ENCODE data around the gene CNPY1. TPM values are rescaled to one million over a fixed set of nuclear protein-coding genes. Genes with fewer than 3 reads are reported as not detected.

The CNPY1 gene
- polyA plus RNA-seq, 2 of the 4 experiments (the other 2 are of a cell fraction): not detected

DNA sequence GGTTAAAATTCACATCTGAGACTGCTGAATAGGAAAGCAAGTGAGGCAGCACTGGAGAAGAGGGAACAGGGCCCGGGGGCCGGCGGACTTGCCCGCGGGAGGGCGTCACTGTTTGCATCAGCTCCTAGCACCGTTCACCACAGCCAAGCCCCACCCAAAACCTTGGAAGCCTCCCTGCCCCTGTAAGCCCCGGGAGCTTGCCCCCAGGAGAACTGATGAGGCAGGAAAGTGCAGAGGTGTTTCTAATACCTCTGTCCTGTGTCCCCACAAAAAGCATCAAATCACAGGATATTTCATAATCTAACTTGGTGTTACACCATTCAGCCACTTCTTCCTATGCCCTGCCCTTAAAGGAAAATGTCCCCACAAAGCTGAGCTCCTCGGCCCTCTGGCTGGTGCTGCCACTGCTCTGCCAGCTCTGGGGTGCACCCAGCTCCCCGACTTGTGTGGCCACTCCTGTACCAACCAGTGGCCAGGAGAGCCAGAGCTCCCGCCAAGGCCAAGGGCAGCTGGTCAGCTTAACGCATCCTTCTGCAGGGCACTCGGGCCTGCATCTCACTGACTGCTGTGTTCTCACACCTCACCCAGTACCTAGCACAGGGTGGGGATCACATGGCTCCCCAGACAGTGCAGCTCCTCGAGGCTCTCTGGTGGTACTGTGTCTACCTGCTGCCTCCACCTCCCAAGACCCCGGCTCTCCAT, 47.3 kb upstream of the CNPY1 start:
- H3K4me1 ChIP-seq: peaks cover 47% of the 10 kb centered on the region
- ChIA-PET POLR2A (no interaction called here), CTCF (interaction anchor here (1.1 to 12.8 kb wide), 6 partner anchors 8 to 174 kb away, joined by 3 to 200 read pairs (median 4); no protein-coding TSS in a partner anchor)
- DNase-seq (ENCODE audit: low read depth in 1 of 2, low spot score in 1 of 2) (no peak), ATAC-seq (no peak), FAIRE-seq (no peak)
- WGBS (ENCODE audit: missing lambda C conversion rate): 66% methylated on average over 15 of the region's 15 CpGs
- no peak overlapping the region for H3K4me3 ChIP-seq
- 0 out of 3 replicates have a peak overlapping the region, but pooled peaks have one; percentile 12 for H3K4me2 ChIP-seq
- peak overlapping the region; percentile 55 to 78; a peak in 5 of 6 replicates for H3K27ac ChIP-seq
- TF ChIP-seq, protein P1, sequence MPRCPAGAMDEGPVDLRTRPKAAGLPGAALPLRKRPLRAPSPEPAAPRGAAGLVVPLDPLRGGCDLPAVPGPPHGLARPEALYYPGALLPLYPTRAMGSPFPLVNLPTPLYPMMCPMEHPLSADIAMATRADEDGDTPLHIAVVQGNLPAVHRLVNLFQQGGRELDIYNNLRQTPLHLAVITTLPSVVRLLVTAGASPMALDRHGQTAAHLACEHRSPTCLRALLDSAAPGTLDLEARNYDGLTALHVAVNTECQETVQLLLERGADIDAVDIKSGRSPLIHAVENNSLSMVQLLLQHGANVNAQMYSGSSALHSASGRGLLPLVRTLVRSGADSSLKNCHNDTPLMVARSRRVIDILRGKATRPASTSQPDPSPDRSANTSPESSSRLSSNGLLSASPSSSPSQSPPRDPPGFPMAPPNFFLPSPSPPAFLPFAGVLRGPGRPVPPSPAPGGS (IDR thresholded peaks at IDR 0.05): no peak
- no peak for TF ChIP-seq CHD4 (IDR thresholded peaks at IDR 0.05; ENCODE audit: borderline replicate concordance)
- no peak for TF ChIP-seq FOSL2 (IDR thresholded peaks at IDR 0.05)
- no peak for TF ChIP-seq FOSL2 (CRISPR knock-in tag; IDR thresholded peaks at IDR 0.05)
- TF ChIP-seq, protein P2, sequence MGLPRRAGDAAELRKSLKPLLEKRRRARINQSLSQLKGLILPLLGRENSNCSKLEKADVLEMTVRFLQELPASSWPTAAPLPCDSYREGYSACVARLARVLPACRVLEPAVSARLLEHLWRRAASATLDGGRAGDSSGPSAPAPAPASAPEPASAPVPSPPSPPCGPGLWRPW (IDR thresholded peaks at IDR 0.05): no peak
- no peak for TF ChIP-seq RCOR1 (IDR thresholded peaks at IDR 0.05; ENCODE audit: low read depth, low read length)
- TF ChIP-seq EHMT2 (IDR thresholded peaks at IDR 0.05; ENCODE audit: low read depth): no peak
- no peak for TF ChIP-seq NR3C1 (IDR thresholded peaks at IDR 0.05)
- TF ChIP-seq, protein P3, sequence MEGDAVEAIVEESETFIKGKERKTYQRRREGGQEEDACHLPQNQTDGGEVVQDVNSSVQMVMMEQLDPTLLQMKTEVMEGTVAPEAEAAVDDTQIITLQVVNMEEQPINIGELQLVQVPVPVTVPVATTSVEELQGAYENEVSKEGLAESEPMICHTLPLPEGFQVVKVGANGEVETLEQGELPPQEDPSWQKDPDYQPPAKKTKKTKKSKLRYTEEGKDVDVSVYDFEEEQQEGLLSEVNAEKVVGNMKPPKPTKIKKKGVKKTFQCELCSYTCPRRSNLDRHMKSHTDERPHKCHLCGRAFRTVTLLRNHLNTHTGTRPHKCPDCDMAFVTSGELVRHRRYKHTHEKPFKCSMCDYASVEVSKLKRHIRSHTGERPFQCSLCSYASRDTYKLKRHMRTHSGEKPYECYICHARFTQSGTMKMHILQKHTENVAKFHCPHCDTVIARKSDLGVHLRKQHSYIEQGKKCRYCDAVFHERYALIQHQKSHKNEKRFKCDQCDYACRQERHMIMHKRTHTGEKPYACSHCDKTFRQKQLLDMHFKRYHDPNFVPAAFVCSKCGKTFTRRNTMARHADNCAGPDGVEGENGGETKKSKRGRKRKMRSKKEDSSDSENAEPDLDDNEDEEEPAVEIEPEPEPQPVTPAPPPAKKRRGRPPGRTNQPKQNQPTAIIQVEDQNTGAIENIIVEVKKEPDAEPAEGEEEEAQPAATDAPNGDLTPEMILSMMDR (IDR thresholded peaks at IDR 0.05): no peak
- no peaks in the 10 kb centered on the region for H3K9me3 ChIP-seq

DNA sequence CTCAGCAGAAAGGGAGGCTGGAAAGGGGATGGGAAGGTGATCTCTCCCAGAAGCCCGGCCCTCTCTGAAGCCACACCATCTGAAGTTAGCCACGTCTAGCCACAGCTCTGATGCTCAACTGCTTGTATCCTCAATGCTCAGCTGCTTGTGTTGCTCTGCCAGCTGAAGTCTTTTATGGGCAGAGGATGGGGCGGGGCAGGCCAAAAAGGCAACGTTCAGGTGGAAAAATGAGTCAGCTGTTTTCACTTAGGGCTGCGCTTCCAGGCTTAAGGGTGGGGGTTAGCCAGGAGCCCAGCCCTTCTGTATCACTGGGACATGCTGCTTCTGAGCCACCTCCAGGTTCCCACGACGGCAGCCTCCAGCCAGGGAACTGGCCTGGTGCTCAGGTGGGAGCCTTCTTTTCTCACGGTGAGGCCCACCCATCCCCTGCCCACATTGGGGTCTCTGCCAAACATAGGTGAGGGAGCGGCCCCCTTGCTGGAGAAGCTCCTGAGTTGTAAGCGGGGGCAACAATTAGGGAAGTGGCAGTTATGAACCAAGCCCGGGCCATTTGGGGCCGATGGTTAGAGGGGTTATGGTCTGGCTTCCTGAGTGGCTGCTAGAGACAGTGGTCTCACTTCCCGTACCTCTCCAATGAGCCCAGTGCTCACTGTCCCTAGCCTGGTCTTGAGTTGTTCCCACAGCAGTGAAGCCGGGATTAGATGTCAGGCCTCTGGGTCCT, 44.9 kb upstream of the CNPY1 start:
- TF ChIP-seq HOXA7 (CRISPR knock-in tag; IDR thresholded peaks at IDR 0.05) (no peak), MAFK (IDR thresholded peaks at IDR 0.05; ENCODE audit: partially characterized antibody) (peak; percentile 39), TP53 (CRISPR knock-in tag; IDR thresholded peaks at IDR 0.05) (no peak)
- TF ChIP-seq, protein P3 (IDR thresholded peaks at IDR 0.05): no peak
- TF ChIP-seq, protein P4, sequence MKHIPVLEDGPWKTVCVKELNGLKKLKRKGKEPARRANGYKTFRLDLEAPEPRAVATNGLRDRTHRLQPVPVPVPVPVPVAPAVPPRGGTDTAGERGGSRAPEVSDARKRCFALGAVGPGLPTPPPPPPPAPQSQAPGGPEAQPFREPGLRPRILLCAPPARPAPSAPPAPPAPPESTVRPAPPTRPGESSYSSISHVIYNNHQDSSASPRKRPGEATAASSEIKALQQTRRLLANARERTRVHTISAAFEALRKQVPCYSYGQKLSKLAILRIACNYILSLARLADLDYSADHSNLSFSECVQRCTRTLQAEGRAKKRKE (CRISPR knock-in tag; IDR thresholded peaks at IDR 0.05; ENCODE audit: low read depth): no peak
- TF ChIP-seq, protein P1 (IDR thresholded peaks at IDR 0.05): no peak
- 83% methylated on average over 13 of the region's 14 CpGs for whole genome bisulfite sequencing (ENCODE audit: missing lambda C conversion rate)
- Histone ChIP-seq H3K4me1 (peaks cover 32% of the 10 kb centered on the region), H3K4me2 (0 out of 3 replicates have a peak overlapping the region, but pooled peaks have one; percentile 9), H3K4me3 (no peak overlapping the region), H3K27ac (peak overlapping the region; percentile 47 to 73; a peak in 5 of 6 replicates), H3K9me3 (no peaks in the 10 kb centered on the region)
- POLR2A ChIA-PET: no interaction called here
- peak in 1 of 2 experiments; percentile 33 for DNase-seq (ENCODE audit: low read depth in 1 of 2, low spot score in 1 of 2)
- no peak for FAIRE-seq
- CTCF ChIA-PET: interaction anchor here (0.8 to 3.0 kb wide), 4 partner anchors 8 to 177 kb away, joined by 3 to 23 read pairs (median 5); no protein-coding TSS in a partner anchor
- 0 out of 6 replicates have a peak, but pooled peaks of 1 of the 2 experiments have one; percentile 12 for ATAC-seq
